K562 (cell line): ENCODE measurements around the gene MEF2B. TPM values are rescaled to one million over a fixed set of nuclear protein-coding genes. Genes with fewer than 3 reads are reported as not detected.

ENCODE experiments used
- GMEB1 ChIP-seq: fragments of 250-450 bp; sonication (Bioruptor Pico); IDR thresholded peaks from 2 replicates; pipeline ENCODE4 v1.4.0; 2020; ENCODE audit warnings: mild to moderate bottlenecking
- PBX2 ChIP-seq, 2 experiments: IDR thresholded peaks in 1 of 2; conservative IDR thresholded peaks in 1 of 2; 2 replicates each; pipeline ENCODE4 v1.6.1; 2016; ENCODE audit warnings: low read depth in 2 of 2, mild to moderate bottlenecking in 1 of 2, missing compliant biosample characterization in 1 of 2, missing genetic modification characterization in 1 of 2, moderate library complexity in 1 of 2
- polyA plus RNA-seq, 8 experiments: library from polyadenylated mRNA; depleted of rRNA in 4 of 8; stranded (reverse) in 5 of 8; unstranded in 3 of 8; fragments of >200 nt; fragmentation: Nextera tagmentation in 2 of 8; fragmentation: Illumina TruSeq in 1 of 8; extraction: Ambion mirVana in 2 of 8; extraction: Trizol in 1 of 8; gene quantifications; 2 replicates each; pipeline versions ENCODE4 v1.2.1 to v1.2.3, GENCODE V29; 2011 to 2014; ENCODE audit warnings: inconsistent platforms in 1 of 8, missing spikeins in 1 of 8
- total RNA-seq, 7 experiments: library from RNA; depleted of rRNA in 6 of 7; stranded (reverse); fragments of >200 nt in 6 of 7; fragmentation: Illumina TruSeq in 2 of 7; extraction: Trizol in 2 of 7; gene quantifications; 2 replicates each; pipeline versions ENCODE4 v1.2.1 to v1.2.3, GENCODE V29; 2011 to 2021; ENCODE audit warnings: low replicate concordance in 1 of 7

Gene MEF2B
- total and polyA plus RNA-seq, 9 of the 15 experiments (the other 6 are each of a cell fraction or from before 2014, with no cell fraction given): 0.14 to 1.9 (median 0.71) TPM; not detected in 3

GRCh38 chr19:19171821-19172532, 1.9 kb upstream of the MEF2B start (continued):
- TF ChIP-seq PBX2 (CRISPR knock-in tag; IDR thresholded peaks at IDR 0.05; ENCODE audit: low read depth) (no peak), PBX2 (tag; conservative IDR thresholded peaks at IDR 0.05; ENCODE audit: low read depth) (no peak), GMEB1 (CRISPR knock-in tag) (no peak)
